Loucy (cell line): ENCODE results near the gene SOD3.

ENCODE experiments used
- H2AFZ ChIP-seq: fragments of 200-600 bp; sonication (generic); 2 replicates; pipeline ENCODE4 v1.6.0; 2016; ENCODE audit warnings: antibody characterized with exemption, mild to moderate bottlenecking, low read length, moderate library complexity
- H3F3A ChIP-seq: fragments of 200-600 bp; 2 replicates; pipeline ENCODE4 v1.6.0; 2016; ENCODE audit warnings: antibody characterized with exemption, low read depth, mild to moderate bottlenecking
- H3K27me3 ChIP-seq: fragments of 200-600 bp; sonication (generic); 2 replicates; pipeline ENCODE4 v1.6.1; 2014; ENCODE audit warnings: low read length, mild to moderate bottlenecking; ENCODE audit not compliant: insufficient read depth, poor library complexity, severe bottlenecking
- H3K36me3 ChIP-seq: fragments of 200-600 bp; sonication (generic); 2 replicates; pipeline ENCODE4 v1.6.1; 2016; ENCODE audit warnings: low read length; ENCODE audit not compliant: insufficient read depth
- H3K4me1 ChIP-seq: fragments of 200-600 bp; sonication (generic); 2 replicates; pipeline ENCODE4 v1.5.1; 2014; ENCODE audit warnings: low read length, mild to moderate bottlenecking; ENCODE audit not compliant: insufficient read depth, poor library complexity, severe bottlenecking
- H3K4me2 ChIP-seq: fragments of 200-600 bp; sonication (generic); 2 replicates; pipeline ENCODE4 v1.6.0; 2014; ENCODE audit warnings: antibody characterized with exemption, low read length, low read depth, mild to moderate bottlenecking; ENCODE audit not compliant: poor library complexity, severe bottlenecking
- H3K4me3 ChIP-seq: fragments of 200-600 bp; sonication (generic); 2 replicates; pipeline ENCODE4 v1.5.1; 2014; ENCODE audit warnings: low read length, mild to moderate bottlenecking, mixed read lengths; ENCODE audit not compliant: poor library complexity, severe bottlenecking
- H3K79me2 ChIP-seq: fragments of 200-600 bp; sonication (generic); 2 replicates; pipeline ENCODE4 v1.6.1; 2014; ENCODE audit warnings: low read length; ENCODE audit not compliant: insufficient read depth
- H3K9ac ChIP-seq: fragments of 200-600 bp; sonication (generic); 2 replicates; pipeline ENCODE4 v1.6.0; 2014; ENCODE audit warnings: mild to moderate bottlenecking, low read depth, low read length, moderate library complexity; ENCODE audit not compliant: poor library complexity, severe bottlenecking
- H3K9me2 ChIP-seq: fragments of 200-600 bp; sonication (generic); replicated peaks from 2 replicates; pipeline ENCODE4 v1.6.1; 2016; ENCODE audit warnings: low read depth, low read length, mixed read lengths
- H3K9me3 ChIP-seq: fragments of 200-600 bp; sonication (generic); 2 replicates; pipeline ENCODE4 v1.6.1; 2014; ENCODE audit warnings: mild to moderate bottlenecking, antibody characterized with exemption, low read length, low read depth; ENCODE audit not compliant: insufficient read depth
- H4K20me1 ChIP-seq: fragments of 200-600 bp; sonication (generic); 2 replicates; pipeline ENCODE4 v1.6.0; 2014; ENCODE audit warnings: antibody characterized with exemption, low read length, mild to moderate bottlenecking; ENCODE audit not compliant: insufficient read depth, poor library complexity, severe bottlenecking
- CTCF ChIP-seq: fragments of 200-600 bp; sonication (generic); conservative IDR thresholded peaks from 2 replicates; pipeline ENCODE4 v1.5.1; 2014; ENCODE audit warnings: mild to moderate bottlenecking, antibody characterized with exemption, low read length
- EZH2phosphoT487 ChIP-seq: fragments of 200-600 bp; IDR thresholded peaks from 2 replicates; pipeline ENCODE4 v1.6.1; 2018; ENCODE audit warnings: antibody characterized with exemption, mild to moderate bottlenecking, moderate library complexity, borderline replicate concordance

Gene SOD3

GRCh38 chr4:24794916-24795665 is at the start of gene SOD3:
SOD3 (plus strand) TSS chr4:24795573; CDS start chr4:24799522, 3,949 bp downstream.
- Histone ChIP-seq H3K36me3 (no peaks in the 10 kb centered on the region), H3K4me2 (no peak within 1 kb of the TSS), H3F3A (no peaks in the 10 kb centered on the region), H4K20me1 (no peaks in the 10 kb centered on the region), H3K4me1 (no peaks in the 10 kb centered on the region), H3K4me3 (no peak within 1 kb of the TSS), H3K27me3 (no peaks in the 10 kb centered on the region), H2AFZ (no peak within 1 kb of the TSS), H3K9me3 (peaks cover 4% of the 10 kb centered on the region; the same call in 1 of the 2 replicates), H3K9ac (no peak within 1 kb of the TSS), H3K79me2 (no peaks in the 10 kb centered on the region), H3K9me2 (no peaks in the 10 kb centered on the region)
- TF ChIP-seq CTCF = no peak
- TF ChIP-seq EZH2phosphoT487 = no peak

- H2AFZ ChIP-seq = no peak overlapping the region
- H3K4me3 ChIP-seq = no peak overlapping the region
- H3K4me2 ChIP-seq = no peak overlapping the region
- H3K9ac ChIP-seq = no peak overlapping the region
- no peak for TF ChIP-seq CTCF
- no peak for TF ChIP-seq EZH2phosphoT487
- H3K79me2 ChIP-seq = no peaks in the 10 kb centered on the region
- no peaks in the 10 kb centered on the region for H3K27me3 ChIP-seq
- H3K9me2 ChIP-seq = no peaks in the 10 kb centered on the region
- H3K36me3 ChIP-seq = no peaks in the 10 kb centered on the region
- H3F3A ChIP-seq = no peaks in the 10 kb centered on the region
- no peaks in the 10 kb centered on the region for H3K9me3 ChIP-seq
- H3K4me1 ChIP-seq = no peaks in the 10 kb centered on the region
- H4K20me1 ChIP-seq = no peaks in the 10 kb centered on the region
These were observed 48.0 kb upstream of the SOD3 start for GRCh38 chr4:24747234-24747975.

- no peaks in the 10 kb centered on the region for H3K4me1 ChIP-seq
- no peak overlapping the region for H2AFZ ChIP-seq
- no peaks in the 10 kb centered on the region for H3F3A ChIP-seq
- no peaks in the 10 kb centered on the region for H3K9me3 ChIP-seq
- no peaks in the 10 kb centered on the region for H3K36me3 ChIP-seq
- no peak overlapping the region for H3K4me2 ChIP-seq
- H3K4me3 ChIP-seq = no peak overlapping the region
- H3K79me2 ChIP-seq = no peaks in the 10 kb centered on the region
- H3K9ac ChIP-seq = no peak overlapping the region
- no peak for TF ChIP-seq EZH2phosphoT487
- TF ChIP-seq CTCF = no peak
- H3K27me3 ChIP-seq = no peaks in the 10 kb centered on the region
- no peaks in the 10 kb centered on the region for H4K20me1 ChIP-seq
- H3K9me2 ChIP-seq = no peaks in the 10 kb centered on the region
These were observed 47.4 kb upstream of the SOD3 start for GRCh38 chr4:24748023-24748422.
